Stimulated activated CD8-positive, alpha-beta memory T cell treated with anti-CD3 and anti-CD28 coated beads, Interleukin-2, amount 100 ng/mL, for 1 hour (primary cell): ENCODE results near the gene PIK3AP1.

Experiments used
- DNase-seq, 2 donors: peaks; one replicate each; pipeline ENCODE4 v3.0.0-alpha.2; 2020; ENCODE audit warnings: low read depth in 2 of 2

PIK3AP1 gene

DNA sequence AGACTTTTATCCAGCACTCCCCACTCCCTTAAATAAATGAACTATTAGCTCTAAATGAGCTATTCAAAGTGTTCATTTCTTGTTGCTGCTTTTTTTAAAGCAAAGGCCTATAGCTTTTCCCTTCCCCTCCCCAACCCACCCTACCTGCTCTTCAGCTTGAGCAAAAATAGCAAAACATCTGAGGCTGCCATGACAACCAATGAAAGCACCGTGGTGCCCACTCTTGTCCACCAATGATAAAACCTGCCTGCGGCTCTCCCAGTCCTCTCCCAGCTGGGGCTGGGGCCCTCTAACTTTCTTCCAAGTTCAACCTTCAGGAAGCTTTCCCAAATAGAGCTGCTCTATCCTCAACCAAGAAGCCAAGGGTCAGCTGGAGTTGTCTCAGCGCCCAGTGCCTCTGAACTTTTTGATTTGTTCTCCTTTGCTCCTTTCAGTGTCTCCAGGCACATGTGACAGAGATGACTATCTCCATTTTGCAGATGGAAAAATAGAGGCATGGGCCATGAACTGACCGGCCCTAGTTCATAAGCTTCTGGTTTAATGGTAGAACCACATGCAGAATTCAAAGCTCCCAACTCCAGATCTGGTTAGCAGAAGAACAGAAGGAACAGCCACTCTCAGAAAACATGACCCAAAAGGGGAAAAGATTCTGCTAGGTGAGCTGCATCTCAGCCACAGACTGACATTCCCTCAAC is 47.7 kb downstream of the PIK3AP1 start:
- no peak for DNase-seq

DNA sequence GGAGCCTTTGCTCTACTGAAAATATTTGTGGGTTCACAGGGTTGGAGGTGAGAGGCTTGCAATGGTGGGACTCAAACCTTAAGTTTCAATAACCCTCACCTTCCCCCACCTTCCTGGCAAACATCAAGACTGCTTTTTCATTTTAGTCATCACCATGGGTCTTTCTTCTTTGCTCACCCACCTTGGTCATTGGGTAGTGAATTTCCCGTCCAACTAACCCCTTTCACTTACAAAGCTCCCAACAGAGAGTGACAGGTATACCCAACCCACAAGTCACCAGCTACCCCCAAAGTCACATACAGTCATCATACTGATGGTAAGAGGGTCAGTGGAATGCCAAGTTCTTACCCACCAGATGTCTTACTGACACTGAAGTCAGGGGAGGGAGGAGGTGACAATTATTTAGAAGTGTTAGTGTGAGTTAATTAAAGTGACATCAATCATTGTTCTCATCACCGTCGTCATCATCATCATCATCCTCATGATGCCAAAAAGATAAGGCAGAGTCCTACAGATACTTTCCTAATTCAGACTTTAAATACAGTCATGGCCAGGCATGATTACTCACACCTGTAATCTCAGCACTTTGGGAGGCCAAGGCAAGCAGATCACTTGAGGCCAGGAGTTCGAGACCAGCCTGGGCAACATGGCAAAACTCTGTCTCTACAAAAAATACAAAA is 49.0 kb downstream of the PIK3AP1 start:
- no peak for DNase-seq

DNA sequence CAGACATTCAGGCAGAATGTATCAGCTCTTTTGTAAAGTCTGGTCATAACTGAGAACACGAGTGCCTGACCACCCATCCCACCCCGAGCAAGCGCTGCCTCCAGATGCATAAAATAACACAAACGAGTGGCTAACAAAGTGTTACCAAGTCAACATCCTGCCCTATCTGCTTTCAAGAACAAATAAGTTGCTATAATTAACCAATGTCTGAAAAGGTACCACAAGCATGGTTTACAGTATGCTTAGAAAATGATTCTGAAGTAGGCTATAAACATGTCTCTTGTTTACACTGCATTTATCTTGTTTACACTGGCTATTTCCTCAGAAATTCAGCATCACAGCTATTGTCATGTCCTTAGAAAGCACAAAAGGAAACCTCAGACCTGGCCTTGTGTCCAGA is 49.5 kb downstream of the PIK3AP1 start:
- DNase-seq: no peak

DNA sequence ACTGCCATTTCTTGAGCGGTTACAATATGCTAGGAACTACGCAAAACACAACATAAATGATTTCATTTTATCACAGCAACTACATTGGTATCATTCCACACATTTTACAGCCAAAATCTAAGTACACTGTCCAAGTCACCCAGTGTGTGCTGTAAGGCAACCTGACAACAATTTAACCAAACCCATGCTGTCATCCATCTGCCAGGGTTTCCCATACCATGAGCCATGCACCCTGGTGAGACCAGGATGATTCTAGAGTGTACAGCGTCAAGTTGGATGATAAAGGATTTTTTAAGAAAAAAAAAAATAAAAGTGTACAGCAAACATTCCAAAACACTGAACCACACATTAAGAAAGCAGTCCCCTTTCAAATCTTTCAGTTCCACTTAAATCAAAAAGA is 52.9 kb downstream of the PIK3AP1 start:
- DNase-seq: no peak

DNA sequence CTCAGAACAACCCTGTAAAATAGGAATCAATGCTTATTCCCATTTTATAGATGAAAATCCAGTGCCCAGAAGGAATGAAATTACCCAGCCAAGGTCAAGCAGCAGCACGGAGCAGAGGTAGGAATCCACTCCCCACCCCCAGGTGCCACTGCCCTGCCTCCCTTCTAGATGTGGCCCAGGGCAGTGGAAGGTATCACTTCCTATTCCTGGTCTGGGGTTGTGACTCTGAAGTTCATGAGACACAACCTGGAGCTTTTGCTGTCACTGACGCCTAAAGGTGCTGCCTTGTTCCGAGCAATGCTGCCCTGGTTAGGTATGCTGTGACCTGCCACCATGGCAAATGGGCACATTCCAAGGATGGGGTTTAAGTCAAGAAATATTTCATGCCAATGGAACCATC is 53.6 kb downstream of the PIK3AP1 start:
- no peak for DNase-seq

DNA sequence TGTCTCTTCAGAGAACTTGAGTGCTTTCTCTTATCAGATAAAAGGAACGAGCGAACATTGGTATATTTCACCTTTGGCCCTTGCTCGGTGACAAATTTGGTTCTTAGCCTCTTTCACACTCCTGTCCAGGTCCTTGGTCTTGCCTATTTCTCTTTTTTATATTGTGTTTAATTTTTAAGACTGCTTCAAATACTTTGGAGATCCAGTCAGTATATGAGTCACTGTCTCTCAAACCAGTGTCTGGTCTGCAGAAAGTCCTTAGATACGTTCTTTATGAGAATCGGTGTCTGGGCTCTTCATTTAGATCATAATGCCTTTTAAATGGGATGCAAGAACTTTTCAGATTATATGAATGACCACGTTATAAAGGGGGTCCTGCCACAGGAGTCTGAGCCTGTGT is 55.0 kb downstream of the PIK3AP1 start:
- DNase-seq: no peak

DNA sequence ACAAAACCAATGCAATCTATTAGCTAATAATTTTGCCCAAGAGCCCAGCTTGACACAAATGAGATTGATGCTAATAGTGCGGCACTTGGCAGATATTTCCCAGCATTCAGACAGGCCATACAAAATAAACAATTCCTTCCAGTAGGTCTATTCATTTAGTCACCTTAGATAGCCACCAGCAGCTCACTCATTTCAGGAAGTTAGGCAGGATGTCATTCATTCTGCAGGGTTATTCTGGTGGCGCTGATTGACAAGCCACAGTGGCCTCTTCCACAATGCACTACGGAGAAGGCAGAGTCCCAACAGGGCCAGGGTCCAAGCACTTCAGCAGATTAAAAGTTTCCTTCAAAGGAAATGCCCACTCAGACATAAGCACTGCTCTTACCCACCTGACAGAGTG is 55.8 kb downstream of the PIK3AP1 start:
- DNase-seq: no peak

DNA sequence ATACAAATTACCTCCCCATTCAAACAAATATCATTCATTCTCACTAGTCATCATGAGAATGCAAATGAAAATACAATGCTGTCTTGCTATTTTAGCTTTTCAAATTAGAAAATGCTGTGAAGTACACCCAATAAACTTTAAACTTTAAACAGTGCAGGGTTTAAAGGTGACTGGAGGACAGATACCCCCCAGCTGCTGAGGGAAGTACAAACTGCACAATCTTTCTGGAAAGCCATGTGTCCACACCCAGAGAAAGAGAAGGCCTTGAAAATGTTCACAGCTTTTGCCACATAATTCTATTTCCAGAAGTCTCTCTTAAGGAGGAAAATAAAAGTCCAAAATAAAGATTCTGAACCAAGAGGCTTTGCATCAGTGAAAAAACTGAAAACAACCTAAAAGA is 56.5 kb downstream of the PIK3AP1 start:
- DNase-seq: no peak

DNA sequence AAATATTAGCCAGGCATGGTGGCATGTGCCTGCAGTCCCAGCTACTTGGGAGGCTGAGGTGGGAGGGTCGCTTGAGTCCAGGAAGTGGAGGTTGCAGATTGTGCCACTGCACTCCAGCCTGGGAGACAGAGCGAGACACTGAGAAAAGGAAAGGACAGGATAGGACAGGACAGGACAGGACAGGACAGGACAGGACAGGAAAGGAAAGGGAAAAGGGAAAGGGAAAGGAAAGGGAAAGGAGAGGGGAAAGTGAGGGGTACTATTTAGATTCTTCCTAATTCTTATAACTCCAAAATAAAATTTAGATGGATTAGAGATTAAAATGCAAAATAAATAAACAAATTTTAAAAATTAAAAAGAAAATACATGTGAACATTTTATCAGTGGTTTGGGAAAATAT is 58.7 kb downstream of the PIK3AP1 start:
- no peak for DNase-seq

DNA sequence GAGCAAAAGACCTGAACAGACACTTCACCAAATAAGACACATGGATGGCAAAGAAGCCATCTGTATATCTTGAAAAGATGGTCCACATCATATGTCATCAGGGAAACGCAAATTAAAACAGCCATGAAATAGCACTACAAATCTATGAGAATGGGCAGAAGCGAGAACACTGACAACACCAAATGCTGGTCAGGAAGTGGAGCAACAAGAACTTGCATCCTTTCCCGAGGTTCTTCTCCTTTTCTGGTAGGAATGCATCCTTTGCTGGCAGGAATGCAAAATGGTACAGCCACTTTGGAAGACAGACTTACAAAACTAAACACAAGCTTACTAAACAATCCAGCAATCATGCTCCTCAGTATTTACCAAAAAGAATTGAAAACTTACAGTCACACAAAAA is 60.0 kb downstream of the PIK3AP1 start:
- DNase-seq: no peak

DNA sequence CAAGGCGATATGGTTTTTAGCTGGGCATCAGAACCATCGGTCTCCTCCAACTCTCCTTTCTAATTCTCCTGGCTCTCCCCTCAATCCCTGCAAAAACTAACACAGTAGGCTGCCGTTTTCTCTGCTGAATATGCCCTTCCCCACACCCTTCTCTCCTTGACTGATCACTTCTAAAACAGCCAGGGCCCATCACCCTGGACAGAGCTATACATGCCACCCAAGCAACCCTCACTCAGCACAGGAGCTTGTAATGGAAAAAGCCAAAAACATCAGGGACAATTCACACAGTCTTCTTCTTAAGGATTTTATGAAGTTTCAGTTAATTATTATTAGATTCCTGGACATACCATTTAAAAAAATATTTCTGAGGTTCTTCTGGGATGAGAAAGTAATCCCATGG is 61.5 kb downstream of the PIK3AP1 start:
- no peak for DNase-seq

DNA sequence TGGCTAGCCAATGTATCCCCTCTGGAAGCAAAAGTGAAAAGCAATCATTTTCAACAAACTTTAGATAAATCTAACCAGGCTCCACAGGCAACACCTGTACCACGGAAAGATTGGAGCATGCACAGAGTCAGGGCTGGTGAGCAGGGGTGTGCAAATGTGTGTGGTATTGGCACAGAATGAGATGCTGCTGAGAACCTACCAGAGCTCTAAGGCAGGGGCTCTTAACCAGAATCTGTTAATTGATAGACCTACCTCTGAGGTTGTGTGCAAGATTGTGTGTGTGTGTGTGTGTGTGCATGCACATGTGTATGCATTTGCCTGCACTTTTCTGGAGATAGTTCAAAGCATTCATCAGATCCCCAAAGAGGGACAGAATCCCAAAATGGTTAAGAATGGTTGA is 62.9 kb downstream of the PIK3AP1 start:
- DNase-seq: no peak

DNA sequence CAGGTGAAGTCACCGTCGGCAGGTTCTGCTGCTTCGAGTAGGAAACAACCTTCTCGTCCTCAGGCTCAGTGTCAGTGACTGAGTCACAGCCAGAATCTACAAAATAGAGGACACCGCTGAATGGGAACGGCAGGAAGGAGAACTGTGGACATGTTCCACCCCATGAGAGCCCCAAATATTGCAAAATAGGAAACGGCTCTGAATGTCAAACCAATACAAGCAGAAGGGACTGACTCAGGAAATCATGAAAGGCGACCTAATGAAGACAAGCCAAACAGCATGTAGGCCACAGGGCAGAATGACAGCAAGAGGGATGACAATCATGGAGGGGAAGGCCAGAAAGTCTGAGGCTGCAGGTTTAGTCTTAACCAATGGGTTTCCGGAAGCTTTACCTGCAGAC is 63.5 kb downstream of the PIK3AP1 start:
- no peak for DNase-seq

DNA sequence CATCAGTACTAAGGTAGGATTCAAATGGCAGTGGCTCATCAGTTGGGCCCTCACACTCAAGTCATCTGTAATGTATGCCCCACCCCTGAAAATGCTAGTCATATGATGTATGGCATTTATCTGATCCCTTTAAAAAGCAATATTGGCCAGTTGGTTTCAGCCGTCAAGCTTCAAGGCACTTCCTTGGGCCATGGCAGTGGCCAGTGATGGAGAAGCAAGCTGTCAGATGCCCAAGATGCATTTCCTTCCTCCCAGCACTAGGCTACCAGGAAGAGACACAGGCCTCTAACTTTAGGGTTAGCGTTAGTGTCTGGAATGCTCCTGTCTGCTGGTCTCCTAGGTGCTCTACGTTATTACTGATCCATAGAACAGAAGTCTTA is 64.1 kb downstream of the PIK3AP1 start:
- no peak for DNase-seq

DNA sequence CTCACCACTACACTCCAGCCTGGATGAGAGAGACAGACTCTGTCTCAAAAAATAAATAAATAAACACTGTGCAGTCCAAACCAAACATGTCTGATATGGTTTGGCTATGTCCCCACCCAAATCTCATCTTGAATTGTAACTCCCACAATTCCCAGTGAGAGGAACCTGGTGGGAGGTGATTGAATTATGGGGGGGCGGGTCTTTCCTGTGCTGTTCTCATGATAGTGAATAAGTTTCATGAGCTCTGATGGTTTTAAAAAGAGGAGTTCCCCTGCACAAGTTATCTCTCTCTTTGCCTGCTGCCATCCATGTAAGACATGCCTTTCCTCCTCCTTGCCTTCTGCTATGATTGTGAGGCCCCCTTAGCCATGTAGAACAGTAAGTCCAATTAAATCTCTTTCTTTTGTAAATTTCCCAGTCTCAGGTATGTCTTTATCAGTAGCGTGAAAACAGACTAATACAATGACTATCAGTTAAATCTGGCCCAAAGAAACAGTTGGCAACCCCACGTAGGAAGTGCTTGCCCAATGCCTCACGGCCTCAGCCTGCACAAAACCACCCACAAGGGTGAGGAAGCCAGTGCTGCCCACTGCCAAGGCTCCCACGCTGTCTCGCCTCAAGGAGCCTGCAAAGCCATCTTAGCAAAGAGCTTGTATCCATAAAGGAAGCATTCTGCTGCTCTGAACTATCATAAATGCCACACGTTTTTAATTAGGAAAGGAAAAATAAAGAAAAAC is 64.7 kb downstream of the PIK3AP1 start:
- no peak for DNase-seq

DNA sequence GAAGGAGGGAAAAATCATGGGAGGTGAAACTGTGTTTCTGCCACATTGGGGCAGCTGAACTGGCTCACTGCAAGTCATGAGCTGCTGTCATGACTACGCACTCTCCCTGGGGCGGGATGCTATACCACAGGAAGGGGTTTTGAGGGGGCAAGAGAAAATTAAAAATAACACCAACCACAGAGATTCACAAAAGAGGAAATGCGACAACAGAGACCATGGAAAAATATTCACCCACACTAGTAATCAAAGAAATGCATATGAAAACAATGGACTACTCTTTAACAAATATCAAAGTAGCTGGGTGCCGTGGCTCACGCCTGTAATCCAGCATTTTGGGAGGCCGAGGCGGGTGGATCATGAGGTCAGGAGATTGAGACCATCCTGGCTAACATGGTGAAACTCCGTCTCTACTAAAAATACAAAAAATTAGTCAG is 68.3 kb downstream of the PIK3AP1 start:
- DNase-seq: peak in 1 of 2 donors; percentile 30

DNA sequence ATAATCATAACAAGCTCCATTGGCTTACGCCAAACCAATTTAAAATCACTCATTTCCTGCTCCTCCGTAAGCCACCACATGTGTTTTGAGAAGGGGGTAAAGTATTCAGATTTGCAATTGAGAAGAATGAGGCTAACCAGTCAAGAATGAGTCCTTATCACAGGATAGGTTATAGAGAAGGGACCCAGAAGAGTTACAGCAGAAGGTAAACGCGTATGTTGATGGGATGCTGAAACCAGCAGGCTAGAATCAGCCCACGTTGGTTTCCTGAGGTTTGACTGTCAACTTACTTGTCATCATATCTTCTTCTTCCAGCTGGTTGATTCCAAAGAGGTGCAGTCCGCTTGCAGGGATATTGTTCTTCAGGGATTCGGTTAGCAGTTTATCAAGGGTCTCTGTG is 69.4 kb downstream of the PIK3AP1 start:
- DNase-seq: no peak

DNA sequence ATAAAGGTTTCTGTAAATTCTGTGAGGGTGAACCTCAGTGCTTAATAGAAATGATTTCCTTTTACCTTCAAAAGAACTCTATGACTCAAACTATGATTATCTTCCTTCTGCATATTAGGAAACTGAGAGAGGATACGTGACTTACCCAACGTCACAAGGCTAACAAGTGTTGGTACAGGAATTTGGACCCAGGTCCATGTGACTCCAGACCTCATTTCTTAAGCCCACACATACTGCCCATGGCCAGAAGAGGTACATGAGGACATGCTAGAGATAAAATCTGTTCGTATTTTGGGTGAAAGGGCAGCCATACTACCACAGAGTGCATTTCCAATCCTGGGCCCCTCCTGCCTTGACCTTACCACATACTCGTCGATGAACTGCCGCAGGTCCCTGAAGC is 72.0 kb downstream of the PIK3AP1 start:
- DNase-seq: no peak

DNA sequence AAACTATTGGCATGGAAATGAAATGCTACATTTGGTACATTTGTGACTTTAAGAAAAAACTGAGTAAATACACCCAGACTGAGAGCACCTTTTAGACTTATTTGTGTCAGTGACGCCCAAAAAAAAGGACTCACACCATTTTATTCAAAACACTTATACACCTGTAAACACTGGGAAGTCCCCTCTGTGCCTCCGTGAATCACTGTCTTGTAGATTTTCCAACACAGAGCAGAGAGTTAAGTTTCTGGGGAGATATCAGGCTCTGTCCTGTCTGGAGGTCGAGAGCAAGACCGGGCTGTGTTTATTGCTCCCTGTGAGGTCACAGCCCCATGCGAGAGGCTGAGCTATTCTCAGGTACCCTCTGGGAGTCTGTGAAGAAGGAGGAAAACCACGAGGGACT is 72.8 kb downstream of the PIK3AP1 start:
- no peak for DNase-seq

DNA sequence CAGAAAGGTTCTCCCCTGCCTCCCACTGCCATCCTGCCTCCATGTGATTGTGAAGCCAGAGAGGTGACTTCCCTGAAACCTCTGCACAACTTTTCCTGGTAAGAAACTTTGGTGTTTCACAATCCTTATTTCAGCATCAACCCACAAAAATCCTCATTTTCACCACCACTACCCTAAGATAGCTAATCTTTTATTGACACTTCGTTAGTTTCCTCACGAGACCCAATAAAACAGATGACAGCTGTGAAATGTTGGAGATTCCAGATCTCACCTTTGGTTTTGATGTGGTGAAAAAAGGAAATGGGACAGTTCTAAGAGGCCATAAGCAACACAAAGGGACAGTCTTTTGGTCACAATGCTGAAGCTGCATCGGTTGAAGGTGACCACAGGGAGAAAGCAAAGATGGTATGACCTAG is 73.6 kb downstream of the PIK3AP1 start:
- DNase-seq: no peak

DNA sequence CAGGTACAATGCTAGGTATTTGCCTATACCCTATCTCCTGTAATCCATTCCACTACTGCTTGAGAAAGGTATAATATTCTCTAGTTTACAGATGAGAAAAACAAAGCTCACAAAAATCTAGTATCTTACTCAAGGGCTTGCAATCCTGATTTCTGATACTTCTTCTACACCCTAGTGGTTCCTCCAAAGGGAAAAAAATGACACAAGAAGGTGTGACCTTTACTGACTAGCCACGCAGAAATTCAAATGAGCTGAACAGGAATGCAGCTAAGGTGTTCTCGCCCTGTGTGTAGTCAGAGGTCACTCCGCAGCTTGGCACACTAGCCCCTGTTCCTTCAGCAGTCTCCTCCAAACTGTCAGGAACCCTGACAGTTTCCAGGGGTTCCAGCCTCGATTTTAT is 74.0 kb downstream of the PIK3AP1 start:
- no peak for DNase-seq

DNA sequence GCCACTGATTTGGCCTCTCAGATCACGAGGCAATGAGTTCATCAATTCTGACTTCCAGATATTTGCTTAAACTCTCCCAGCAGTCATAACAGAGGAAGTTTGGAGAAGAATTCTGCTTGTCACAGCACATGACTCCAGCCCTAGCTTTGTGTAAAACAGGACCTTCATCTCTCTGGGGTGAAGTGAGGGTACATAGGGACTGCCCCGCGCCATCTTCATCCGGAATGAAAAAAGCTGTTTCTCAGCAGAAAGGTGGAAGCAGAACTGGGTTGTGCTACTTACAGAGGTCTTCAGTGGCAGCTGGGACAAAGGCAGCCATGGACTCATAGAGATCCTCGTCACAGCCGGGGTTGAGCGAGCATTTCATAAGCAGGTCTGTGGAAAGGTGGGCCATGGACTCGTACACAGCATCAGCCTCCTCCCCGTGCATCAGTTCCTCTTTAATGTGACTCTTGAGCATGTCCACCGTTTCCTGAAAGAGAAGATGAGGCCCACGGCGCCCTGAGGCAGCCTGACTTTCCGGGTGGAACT is 75.1 kb downstream of the PIK3AP1 start:
- DNase-seq: no peak

DNA sequence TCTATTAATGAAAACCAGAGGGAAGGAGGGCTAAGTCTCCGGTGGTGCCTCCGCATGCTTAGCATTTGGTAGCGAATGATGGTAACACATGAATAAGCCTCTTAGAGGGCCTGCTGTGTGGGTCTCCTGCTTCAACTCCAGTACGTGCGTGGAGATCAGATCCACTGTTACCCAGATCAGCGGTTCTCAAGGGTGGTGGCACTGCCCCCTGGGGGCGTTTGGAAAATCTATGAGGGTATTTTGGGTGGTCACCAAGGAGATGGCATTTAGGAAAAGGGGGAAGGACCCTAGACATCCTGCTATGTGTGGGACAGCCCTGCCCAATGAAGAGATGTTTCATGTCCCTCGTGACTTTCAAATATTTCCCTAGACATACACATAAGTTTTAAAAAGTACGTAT is 76.4 kb downstream of the PIK3AP1 start:
- no peak for DNase-seq
